GM23338 (cell line): Measurements from ENCODE around the gene PTPRN2. TPM values are rescaled to one million over a fixed set of nuclear protein-coding genes. Genes with fewer than 3 reads are reported as not detected.

Experiments
- ATAC-seq: fragments of 200-7000 bp; cut with Tn5 transposase; 3 replicates; pipeline ENCODE4 v1.9.1; 2020
- DNase-seq: peaks from one replicate; pipeline ENCODE4 v3.0.0-alpha.2; 2015; ENCODE audit warnings: low spot score
- H2AFZ ChIP-seq: fragments of 200-600 bp; sonication (generic); 2 replicates; pipeline ENCODE4 v1.8.0; 2016; ENCODE audit warnings: antibody characterized with exemption, mild to moderate bottlenecking, moderate library complexity
- H3F3A ChIP-seq: fragments of 200-600 bp; sonication (generic); replicated peaks from 2 replicates; pipeline ENCODE4 v1.8.0; 2017; ENCODE audit warnings: antibody characterized with exemption, mixed run types, low read depth
- H3K27ac ChIP-seq: fragments of 200-600 bp; sonication (generic); 2 replicates; pipeline ENCODE4 v1.6.1; 2016; ENCODE audit warnings: low read depth
- H3K27me3 ChIP-seq: fragments of 200-600 bp; sonication (generic); 2 replicates; pipeline ENCODE4 v1.8.0; 2016; ENCODE audit warnings: mild to moderate bottlenecking, mixed run types, moderate library complexity; ENCODE audit not compliant: insufficient read depth
- H3K36me3 ChIP-seq: fragments of 200-600 bp; sonication (generic); 2 replicates; pipeline ENCODE4 v1.8.0; 2016; ENCODE audit warnings: mild to moderate bottlenecking; ENCODE audit not compliant: insufficient read depth
- H3K4me1 ChIP-seq: fragments of 200-600 bp; sonication (generic); 2 replicates; pipeline ENCODE4 v1.8.0; 2016; ENCODE audit warnings: mild to moderate bottlenecking, moderate library complexity; ENCODE audit not compliant: insufficient read depth
- H3K4me2 ChIP-seq: fragments of 200-600 bp; sonication (generic); 2 replicates; pipeline ENCODE4 v1.7.1; 2017; ENCODE audit warnings: mixed run types
- H3K4me3 ChIP-seq: fragments of 200-600 bp; sonication (generic); 2 replicates; pipeline ENCODE4 v1.6.1; 2016; ENCODE audit warnings: mixed run types
- H3K79me2 ChIP-seq: fragments of 200-600 bp; sonication (generic); replicated peaks from 2 replicates; pipeline ENCODE4 v1.8.0; 2017; ENCODE audit warnings: mild to moderate bottlenecking; ENCODE audit not compliant: insufficient read depth
- H3K9me2 ChIP-seq: fragments of 200-600 bp; sonication (generic); 2 replicates; pipeline ENCODE4 v1.8.0; 2017; ENCODE audit not compliant: insufficient read depth
- H4K20me1 ChIP-seq: fragments of 200-600 bp; sonication (generic); replicated peaks from 2 replicates; pipeline ENCODE4 v1.8.0; 2017; ENCODE audit warnings: mild to moderate bottlenecking; ENCODE audit not compliant: insufficient read depth
- H3K27ac Mint-ChIP-seq: 2 replicates; pipeline ENCODE4 v1.8.0; 2020; ENCODE audit warnings: inconsistent platforms, mild to moderate bottlenecking, moderate library complexity, mixed read lengths
- H3K27me3 Mint-ChIP-seq: 3 replicates; pipeline ENCODE4 v1.8.0; 2022; ENCODE audit warnings: low read depth, mild to moderate bottlenecking, moderate library complexity, mixed read lengths, inconsistent platforms; ENCODE audit not compliant: insufficient read depth, poor library complexity
- H3K36me3 Mint-ChIP-seq: 3 replicates; pipeline ENCODE4 v1.8.0; 2021; ENCODE audit warnings: low read depth, mild to moderate bottlenecking, inconsistent platforms, moderate library complexity, mixed read lengths
- H3K4me1 Mint-ChIP-seq: 3 replicates; pipeline ENCODE4 v1.8.0; 2020; ENCODE audit warnings: mild to moderate bottlenecking, inconsistent platforms, mixed read lengths
- H3K4me3 Mint-ChIP-seq: 3 replicates; pipeline ENCODE4 v1.8.0; 2021; ENCODE audit warnings: moderate library complexity, mild to moderate bottlenecking, inconsistent platforms, mixed read lengths
- H3K9me3 Mint-ChIP-seq: 3 replicates; pipeline ENCODE4 v1.8.0; 2020; ENCODE audit warnings: moderate library complexity, mild to moderate bottlenecking, inconsistent platforms, mixed read lengths
- CREB1 ChIP-seq: fragments of 250-450 bp; sonication (Bioruptor Pico); IDR thresholded peaks from 2 replicates; pipeline ENCODE4 v1.5.0; 2020; ENCODE audit warnings: low read depth, mild to moderate bottlenecking, moderate library complexity
- CTCF ChIP-seq, 2 experiments: fragments of 200-600 bp in 1 of 2; sonication (generic) in 1 of 2; conservative IDR thresholded peaks; 2 replicates each; pipeline versions ENCODE4 v1.5.1 to v1.6.1; 2016 to 2017; ENCODE audit warnings: antibody characterized with exemption in 2 of 2, low read depth in 2 of 2, mild to moderate bottlenecking in 2 of 2, moderate library complexity in 1 of 2
- EZH2 ChIP-seq: fragments of 200-600 bp; sonication (generic); IDR thresholded peaks from one replicate; pipeline ENCODE4 v1.8.0; 2017; ENCODE audit warnings: antibody characterized with exemption, mild to moderate bottlenecking, low read depth; ENCODE audit not compliant: unreplicated experiment
- JUNB ChIP-seq: IDR thresholded peaks from one replicate; pipeline ENCODE4 v1.6.1; 2016; ENCODE audit warnings: antibody characterized with exemption; ENCODE audit not compliant: unreplicated experiment
- POLR2AphosphoS5 ChIP-seq: IDR thresholded peaks from 2 replicates; pipeline ENCODE4 v1.6.1; 2016; ENCODE audit warnings: antibody characterized with exemption, low read depth
- STAT1 ChIP-seq: IDR thresholded peaks from one replicate; pipeline ENCODE4 v1.6.1; 2016; ENCODE audit warnings: antibody characterized with exemption; ENCODE audit not compliant: unreplicated experiment
- ZNF331 ChIP-seq: fragments of 250-450 bp; sonication (Bioruptor Pico); IDR thresholded peaks from 2 replicates; pipeline ENCODE4 v1.5.0; 2020; ENCODE audit warnings: low read depth, mild to moderate bottlenecking, moderate library complexity
- polyA plus RNA-seq: library from polyadenylated mRNA; unstranded; fragments of >200 nt; fragmentation: Nextera tagmentation; extraction: Ambion mirVana; gene quantifications from 2 replicates; pipeline ENCODE4 v1.2.1, GENCODE V29; 2016
- total RNA-seq: library from RNA; depleted of rRNA; stranded (reverse); fragments of >200 nt; shearing (Covaris generic); gene quantifications from 2 replicates; pipeline ENCODE4 v1.2.3, GENCODE V29; 2014
- TF ChIP-seq, protein P1 (sequence below): fragments of 250-450 bp; sonication (Bioruptor Pico); IDR thresholded peaks from 2 replicates; pipeline ENCODE4 v1.5.0; 2020; ENCODE audit warnings: mild to moderate bottlenecking, moderate library complexity

The PTPRN2 gene
- total and polyA plus RNA-seq, 2 experiments from 2014 or later: 0.87 to 4.0 TPM

- Histone ChIP-seq H2AFZ (no peak overlapping the region), H3K27me3 (no peaks in the 10 kb centered on the region), H3K4me3 (no peak overlapping the region), H4K20me1 (no peaks in the 10 kb centered on the region), H3K27ac (no peak overlapping the region), H3K4me2 (no peak overlapping the region), H3K9me2 (peaks cover 14% of the 10 kb centered on the region; the same call in 1 of the 2 replicates), H3F3A (peaks cover 6% of the 10 kb centered on the region; the same call in 1 of the 2 replicates), H3K4me1 (peaks cover 21% of the 10 kb centered on the region), H3K36me3 (no peaks in the 10 kb centered on the region), H3K79me2 (no peaks in the 10 kb centered on the region)
- H3K27me3 Mint-ChIP-seq: peaks cover 10% of the 10 kb centered on the region
- ATAC-seq (no peak), DNase-seq (peak; percentile 54)
- TF ChIP-seq JUNB (no peak), CTCF (conservative IDR thresholded peaks at IDR 0.05; ENCODE audit: low read depth in 2 of 2) (peak; percentile 55 to 62), STAT1 (no peak)
- peaks cover 34% of the 10 kb centered on the region for H3K36me3 Mint-ChIP-seq
- H3K9me3 Mint-ChIP-seq: peaks cover 79% of the 10 kb centered on the region
- peaks cover 22% of the 10 kb centered on the region for H3K4me1 Mint-ChIP-seq
- no peak overlapping the region for H3K4me3 Mint-ChIP-seq
- no peak overlapping the region for H3K27ac Mint-ChIP-seq
These were observed 145.4 kb downstream of the PTPRN2 start for GRCh38 chr7:158442260-158442659.

DNA sequence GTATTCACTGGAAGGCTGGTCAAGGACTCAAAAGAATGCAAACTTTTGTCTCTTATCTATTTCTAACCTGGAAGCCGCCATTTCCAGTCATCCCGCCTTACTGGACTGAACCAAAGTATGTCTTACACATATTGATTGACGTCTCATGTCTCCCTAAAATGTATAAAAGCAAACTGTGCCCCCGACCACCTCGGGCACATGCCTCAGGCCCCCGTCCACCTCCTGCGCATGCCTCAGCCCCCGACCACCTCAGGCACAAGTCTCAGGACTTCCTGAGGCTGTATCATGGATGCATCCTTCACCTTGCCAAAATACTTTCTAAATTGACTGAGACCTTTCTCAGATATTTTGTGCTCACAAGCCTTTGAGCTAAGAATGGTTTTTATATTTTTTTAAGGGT, 148.6 kb downstream of the PTPRN2 start:
- Histone ChIP-seq H3K4me2 (peak overlapping the region; percentile 60; the same call in 1 of the 2 replicates), H3K79me2 (no peaks in the 10 kb centered on the region), H4K20me1 (no peaks in the 10 kb centered on the region), H3K36me3 (no peaks in the 10 kb centered on the region), H3K9me2 (peaks cover 14% of the 10 kb centered on the region; the same call in 1 of the 2 replicates), H2AFZ (no peak overlapping the region), H3K27me3 (no peaks in the 10 kb centered on the region), H3K4me3 (no peak overlapping the region), H3K27ac (no peak overlapping the region), H3F3A (peaks cover 6% of the 10 kb centered on the region; the same call in 1 of the 2 replicates), H3K4me1 (peaks cover 23% of the 10 kb centered on the region)
- H3K27me3 Mint-ChIP-seq: peaks cover 3% of the 10 kb centered on the region
- ATAC-seq: no peak
- DNase-seq: no peak
- peaks cover 89% of the 10 kb centered on the region for H3K9me3 Mint-ChIP-seq
- peaks cover 37% of the 10 kb centered on the region for H3K36me3 Mint-ChIP-seq
- peaks cover 19% of the 10 kb centered on the region for H3K4me1 Mint-ChIP-seq
- H3K27ac Mint-ChIP-seq: no peak overlapping the region
- H3K4me3 Mint-ChIP-seq: no peak overlapping the region
- TF ChIP-seq CTCF (conservative IDR thresholded peaks at IDR 0.05; ENCODE audit: low read depth in 2 of 2) (no peak), CREB1 (CRISPR knock-in tag) (no peak), POLR2AphosphoS5 (no peak), ZNF331 (CRISPR knock-in tag) (no peak), EZH2 (no peak)
- TF ChIP-seq, protein P1, sequence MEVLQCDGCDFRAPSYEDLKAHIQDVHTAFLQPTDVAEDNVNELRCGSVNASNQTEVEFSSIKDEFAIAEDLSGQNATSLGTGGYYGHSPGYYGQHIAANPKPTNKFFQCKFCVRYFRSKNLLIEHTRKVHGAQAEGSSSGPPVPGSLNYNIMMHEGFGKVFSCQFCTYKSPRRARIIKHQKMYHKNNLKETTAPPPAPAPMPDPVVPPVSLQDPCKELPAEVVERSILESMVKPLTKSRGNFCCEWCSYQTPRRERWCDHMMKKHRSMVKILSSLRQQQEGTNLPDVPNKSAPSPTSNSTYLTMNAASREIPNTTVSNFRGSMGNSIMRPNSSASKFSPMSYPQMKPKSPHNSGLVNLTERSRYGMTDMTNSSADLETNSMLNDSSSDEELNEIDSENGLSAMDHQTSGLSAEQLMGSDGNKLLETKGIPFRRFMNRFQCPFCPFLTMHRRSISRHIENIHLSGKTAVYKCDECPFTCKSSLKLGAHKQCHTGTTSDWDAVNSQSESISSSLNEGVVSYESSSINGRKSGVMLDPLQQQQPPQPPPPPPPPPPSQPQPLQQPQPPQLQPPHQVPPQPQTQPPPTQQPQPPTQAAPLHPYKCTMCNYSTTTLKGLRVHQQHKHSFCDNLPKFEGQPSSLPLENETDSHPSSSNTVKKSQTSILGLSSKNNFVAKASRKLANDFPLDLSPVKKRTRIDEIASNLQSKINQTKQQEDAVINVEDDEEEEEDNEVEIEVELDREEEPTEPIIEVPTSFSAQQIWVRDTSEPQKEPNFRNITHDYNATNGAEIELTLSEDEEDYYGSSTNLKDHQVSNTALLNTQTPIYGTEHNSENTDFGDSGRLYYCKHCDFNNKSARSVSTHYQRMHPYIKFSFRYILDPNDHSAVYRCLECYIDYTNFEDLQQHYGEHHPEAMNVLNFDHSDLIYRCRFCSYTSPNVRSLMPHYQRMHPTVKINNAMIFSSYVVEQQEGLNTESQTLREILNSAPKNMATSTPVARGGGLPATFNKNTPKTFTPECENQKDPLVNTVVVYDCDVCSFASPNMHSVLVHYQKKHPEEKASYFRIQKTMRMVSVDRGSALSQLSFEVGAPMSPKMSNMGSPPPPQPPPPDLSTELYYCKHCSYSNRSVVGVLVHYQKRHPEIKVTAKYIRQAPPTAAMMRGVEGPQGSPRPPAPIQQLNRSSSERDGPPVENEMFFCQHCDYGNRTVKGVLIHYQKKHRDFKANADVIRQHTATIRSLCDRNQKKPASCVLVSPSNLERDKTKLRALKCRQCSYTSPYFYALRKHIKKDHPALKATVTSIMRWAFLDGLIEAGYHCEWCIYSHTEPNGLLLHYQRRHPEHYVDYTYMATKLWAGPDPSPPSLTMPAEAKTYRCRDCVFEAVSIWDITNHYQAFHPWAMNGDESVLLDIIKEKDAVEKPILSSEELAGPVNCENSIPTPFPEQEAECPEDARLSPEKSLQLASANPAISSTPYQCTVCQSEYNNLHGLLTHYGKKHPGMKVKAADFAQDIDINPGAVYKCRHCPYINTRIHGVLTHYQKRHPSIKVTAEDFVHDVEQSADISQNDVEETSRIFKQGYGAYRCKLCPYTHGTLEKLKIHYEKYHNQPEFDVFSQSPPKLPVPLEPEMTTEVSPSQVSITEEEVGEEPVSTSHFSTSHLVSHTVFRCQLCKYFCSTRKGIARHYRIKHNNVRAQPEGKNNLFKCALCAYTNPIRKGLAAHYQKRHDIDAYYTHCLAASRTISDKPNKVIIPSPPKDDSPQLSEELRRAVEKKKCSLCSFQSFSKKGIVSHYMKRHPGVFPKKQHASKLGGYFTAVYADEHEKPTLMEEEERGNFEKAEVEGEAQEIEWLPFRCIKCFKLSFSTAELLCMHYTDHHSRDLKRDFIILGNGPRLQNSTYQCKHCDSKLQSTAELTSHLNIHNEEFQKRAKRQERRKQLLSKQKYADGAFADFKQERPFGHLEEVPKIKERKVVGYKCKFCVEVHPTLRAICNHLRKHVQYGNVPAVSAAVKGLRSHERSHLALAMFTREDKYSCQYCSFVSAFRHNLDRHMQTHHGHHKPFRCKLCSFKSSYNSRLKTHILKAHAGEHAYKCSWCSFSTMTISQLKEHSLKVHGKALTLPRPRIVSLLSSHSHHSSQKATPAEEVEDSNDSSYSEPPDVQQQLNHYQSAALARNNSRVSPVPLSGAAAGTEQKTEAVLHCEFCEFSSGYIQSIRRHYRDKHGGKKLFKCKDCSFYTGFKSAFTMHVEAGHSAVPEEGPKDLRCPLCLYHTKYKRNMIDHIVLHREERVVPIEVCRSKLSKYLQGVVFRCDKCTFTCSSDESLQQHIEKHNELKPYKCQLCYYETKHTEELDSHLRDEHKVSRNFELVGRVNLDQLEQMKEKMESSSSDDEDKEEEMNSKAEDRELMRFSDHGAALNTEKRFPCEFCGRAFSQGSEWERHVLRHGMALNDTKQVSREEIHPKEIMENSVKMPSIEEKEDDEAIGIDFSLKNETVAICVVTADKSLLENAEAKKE (CRISPR knock-in tag): no peak
